ENCODE data around the gene ITPRIP.

GRCh38 chr10:104332243-104333031 is 5.8 kb downstream of the ITPRIP start:
- TF ChIP-seq POLR2A (IDR thresholded peaks at IDR 0.05; ENCODE audit: low read depth, low read length): no peak
- no peak for TF ChIP-seq POLR2AphosphoS5 (IDR thresholded peaks at IDR 0.05; ENCODE audit: low read depth, low read length)
- no peak for TF ChIP-seq TAF1 (IDR thresholded peaks at IDR 0.05; ENCODE audit: borderline replicate concordance, low read depth, low read length)
